PC-9 (cell line): ENCODE results near the gene MTHFD1L.

Experiments
- CTCF ChIP-seq: fragments of 200-600 bp; sonication (generic); conservative IDR thresholded peaks from 2 replicates; pipeline ENCODE4 v1.6.1; 2017; ENCODE audit warnings: mixed run types, antibody characterized with exemption, mild to moderate bottlenecking, moderate library complexity
- EZH2 ChIP-seq: fragments of 200-600 bp; sonication (generic); IDR thresholded peaks from 2 replicates; pipeline ENCODE4 v1.8.0; 2017; ENCODE audit warnings: antibody characterized with exemption, low read depth

- TF ChIP-seq CTCF = no peak
- no peak for TF ChIP-seq EZH2
Measured at GRCh38 chr6:150915880-150916265, 50.4 kb downstream of the MTHFD1L start.
